IgD-negative memory B cell (primary cell): ENCODE results near the gene NBR1. TPM values are rescaled to one million over a fixed set of nuclear protein-coding genes. Genes with fewer than 3 reads are reported as not detected.
"Not testable (repeated sequence)": the region's sequence is repeated elsewhere in the genome, so short reads cannot be mapped to it uniquely, and the experiment has no call there.

Experiments used
- H3K27ac Mint-ChIP-seq, 3 donors: one replicate each; pipeline ENCODE4 v1.8.0; 2020 to 2022; ENCODE audit warnings: mild to moderate bottlenecking in 3 of 3, mixed read lengths in 3 of 3, moderate library complexity in 1 of 3
- H3K27me3 Mint-ChIP-seq: one replicate; pipeline ENCODE4 v1.8.0; 2021; ENCODE audit warnings: mixed read lengths
- H3K36me3 Mint-ChIP-seq: one replicate; pipeline ENCODE4 v1.8.0; 2020; ENCODE audit warnings: mild to moderate bottlenecking, mixed read lengths
- H3K4me1 Mint-ChIP-seq, 3 donors: one replicate each; pipeline ENCODE4 v1.8.0; 2020 to 2022; ENCODE audit warnings: mixed read lengths in 3 of 3, mild to moderate bottlenecking in 1 of 3
- H3K4me3 Mint-ChIP-seq, 4 donors: one replicate each; pipeline ENCODE4 v1.8.0; 2020 to 2022; ENCODE audit warnings: mild to moderate bottlenecking in 4 of 4, mixed read lengths in 4 of 4, moderate library complexity in 3 of 4
- H3K9me3 Mint-ChIP-seq, 3 donors: one replicate each; pipeline ENCODE4 v1.8.0; 2020 to 2021; ENCODE audit warnings: mixed read lengths in 3 of 3, mild to moderate bottlenecking in 1 of 3
- polyA plus RNA-seq: library from polyadenylated mRNA; unstranded; fragments of 300-500 nt; fragmentation: Illumina TruSeq; gene quantifications from one replicate; pipeline ENCODE4 v1.2.3, GENCODE V29; 2021

NBR1 gene
- polyA plus RNA-seq, 1 donor from 2014 or later = 45.1 TPM

GRCh38 chr17:43216369-43216761 lies 45.4 kb downstream of the NBR1 start:
- no peaks in the 10 kb centered on the region for H3K27me3 Mint-ChIP-seq
- no peak overlapping the region for H3K4me3 Mint-ChIP-seq
- no peak overlapping the region for H3K27ac Mint-ChIP-seq
- no peaks in the 10 kb centered on the region for H3K9me3 Mint-ChIP-seq
- peaks cover 4% of the 10 kb centered on the region for H3K36me3 Mint-ChIP-seq
- H3K4me1 Mint-ChIP-seq = peaks cover 11 to 21% (median 20%) of the 10 kb centered on the region in 3 donors

GRCh38 chr17:43216762-43217613 lies 46.0 kb downstream of the NBR1 start:
- H3K4me3 Mint-ChIP-seq = peak overlapping the region in 1 of 4 donors; percentile 29
- H3K4me1 Mint-ChIP-seq = peaks cover 11 to 19% (median 16%) of the 10 kb centered on the region in 3 donors
- H3K27ac Mint-ChIP-seq = peak overlapping the region in 1 of 3 donors; percentile 23
- no peaks in the 10 kb centered on the region for H3K27me3 Mint-ChIP-seq
- no peaks in the 10 kb centered on the region for H3K9me3 Mint-ChIP-seq
- H3K36me3 Mint-ChIP-seq = peaks cover 4% of the 10 kb centered on the region

- peaks cover 7 to 12% (median 11%) of the 10 kb centered on the region in 3 donors for H3K4me1 Mint-ChIP-seq
- H3K9me3 Mint-ChIP-seq = no peaks in the 10 kb centered on the region
- H3K4me3 Mint-ChIP-seq = peak overlapping the region in 1 of 4 donors; percentile 29
- peaks cover 4% of the 10 kb centered on the region for H3K36me3 Mint-ChIP-seq
- H3K27ac Mint-ChIP-seq = peak overlapping the region in 1 of 3 donors; percentile 23
- H3K27me3 Mint-ChIP-seq = no peaks in the 10 kb centered on the region
These were observed 46.6 kb downstream of the NBR1 start for GRCh38 chr17:43217614-43218087.

- Mint-ChIP-seq H3K27ac (no peak overlapping the region), H3K9me3 (no peaks in the 10 kb centered on the region), H3K4me1 (peaks cover 1 to 8% (median 6%) of the 10 kb centered on the region in 3 donors), H3K36me3 (peaks cover 4% of the 10 kb centered on the region), H3K4me3 (no peak overlapping the region), H3K27me3 (no peaks in the 10 kb centered on the region)
These were observed 48.0 kb downstream of the NBR1 start for GRCh38 chr17:43219001-43219400.

GRCh38 chr17:43219746-43220380 lies 48.8 kb downstream of the NBR1 start:
- peak overlapping the region in 1 of 3 donors; percentile 92 for H3K27ac Mint-ChIP-seq
- H3K36me3 Mint-ChIP-seq = peaks cover 4% of the 10 kb centered on the region
- peaks cover 1 to 8% (median 6%) of the 10 kb centered on the region in 3 donors for H3K4me1 Mint-ChIP-seq
- no peaks in the 10 kb centered on the region for H3K9me3 Mint-ChIP-seq
- no peaks in the 10 kb centered on the region for H3K27me3 Mint-ChIP-seq
- no peak overlapping the region for H3K4me3 Mint-ChIP-seq

GRCh38 chr17:43220511-43221125 lies 49.6 kb downstream of the NBR1 start:
- Mint-ChIP-seq H3K4me1 (peaks cover 1 to 6% (median 3%) of the 10 kb centered on the region in 3 donors), H3K27me3 (no peaks in the 10 kb centered on the region), H3K9me3 (no peaks in the 10 kb centered on the region), H3K36me3 (peaks cover 4% of the 10 kb centered on the region), H3K4me3 (no peak overlapping the region), H3K27ac (no peak overlapping the region)

GRCh38 chr17:43224146-43224705 lies 53.2 kb downstream of the NBR1 start:
- H3K27ac Mint-ChIP-seq = peak overlapping the region in 2 of 3 donors; percentile 58 to 67
- H3K4me1 Mint-ChIP-seq = peaks cover 0 to 4% (median 1%) of the 10 kb centered on the region in 3 donors
- H3K36me3 Mint-ChIP-seq = no peaks in the 10 kb centered on the region
- peak overlapping the region in 1 of 4 donors; percentile 1 for H3K4me3 Mint-ChIP-seq
- no peaks in the 10 kb centered on the region for H3K27me3 Mint-ChIP-seq
- H3K9me3 Mint-ChIP-seq = no peaks in the 10 kb centered on the region

- Mint-ChIP-seq H3K9me3 (no peaks in the 10 kb centered on the region), H3K4me3 (no peak overlapping the region), H3K4me1 (peaks cover 0 to 2% (median 1%) of the 10 kb centered on the region in 3 donors), H3K27ac (no peak overlapping the region), H3K27me3 (no peaks in the 10 kb centered on the region), H3K36me3 (no peaks in the 10 kb centered on the region)
These were observed 55.4 kb downstream of the NBR1 start for GRCh38 chr17:43226393-43226792.

GRCh38 chr17:43228020-43228782 lies 57.2 kb downstream of the NBR1 start, which contains the start of gene CCDC200:
CCDC200 (minus strand) TSS chr17:43228623; CDS start chr17:43228554, 69 bp downstream.
- H3K27ac Mint-ChIP-seq, H3K4me3 Mint-ChIP-seq, H3K9me3 Mint-ChIP-seq, H3K36me3 Mint-ChIP-seq, H3K27me3 Mint-ChIP-seq, H3K4me1 Mint-ChIP-seq: not testable (repeated sequence)

GRCh38 chr17:43231205-43232020 lies 60.4 kb downstream of the NBR1 start:
- H3K27me3 Mint-ChIP-seq, H3K9me3 Mint-ChIP-seq, H3K4me1 Mint-ChIP-seq, H3K27ac Mint-ChIP-seq, H3K36me3 Mint-ChIP-seq: not testable (repeated sequence)
- H3K4me3 Mint-ChIP-seq = peak overlapping the region in 3 of 4 donors; percentile 17 to 58 (median 43)

GRCh38 chr17:43232021-43232699 lies 61.1 kb downstream of the NBR1 start:
- H3K9me3 Mint-ChIP-seq, H3K27me3 Mint-ChIP-seq, H3K4me1 Mint-ChIP-seq, H3K36me3 Mint-ChIP-seq: not testable (repeated sequence)
- H3K27ac Mint-ChIP-seq = peak overlapping the region in 1 of 3 donors; percentile 93
- peak overlapping the region in 2 of 4 donors; percentile 43 to 84 for H3K4me3 Mint-ChIP-seq

GRCh38 chr17:43233263-43233662 lies 62.2 kb downstream of the NBR1 start:
- not testable (repeated sequence) for H3K27me3 Mint-ChIP-seq, H3K4me3 Mint-ChIP-seq, H3K9me3 Mint-ChIP-seq, H3K27ac Mint-ChIP-seq, H3K4me1 Mint-ChIP-seq, H3K36me3 Mint-ChIP-seq

- H3K27me3 Mint-ChIP-seq, H3K4me1 Mint-ChIP-seq, H3K4me3 Mint-ChIP-seq, H3K27ac Mint-ChIP-seq, H3K36me3 Mint-ChIP-seq, H3K9me3 Mint-ChIP-seq: not testable (repeated sequence)
These were observed 62.9 kb downstream of the NBR1 start, which contains the start of gene RNU2-1 for GRCh38 chr17:43233877-43234276. RNU2-1 (minus strand) TSS chr17:43233977.
